ENCODE data around the gene COL4A1.

The COL4A1 gene

DNA sequence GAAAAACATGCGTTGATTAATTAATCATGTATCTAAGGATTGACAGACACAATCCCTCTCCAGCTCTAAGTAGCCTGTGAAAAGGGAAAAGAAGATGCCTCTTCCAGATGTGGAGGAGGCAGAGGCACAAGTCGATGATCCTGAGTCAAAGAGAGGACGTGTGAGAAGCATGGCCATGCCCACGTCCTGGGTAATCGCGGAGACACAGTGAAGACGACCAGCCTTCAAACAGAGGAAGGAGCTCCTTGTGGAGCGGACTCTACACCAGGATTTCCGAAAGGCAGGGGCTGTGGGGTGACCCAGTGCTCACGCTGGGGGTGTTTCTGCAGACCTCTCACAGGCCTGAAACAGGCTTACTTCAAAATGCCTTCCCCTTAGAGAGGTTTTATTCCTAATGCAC is 70.5 kb downstream of the COL4A1 start:
- Histone ChIP-seq H2AFZ (ENCODE audit: low read length) (no peak overlapping the region), H3K9me3 (ENCODE audit: low read length) (no peaks in the 10 kb centered on the region), H3K9me2 (ENCODE audit: low read depth, low read length) (no peaks in the 10 kb centered on the region), H4K20me1 (ENCODE audit: insufficient read depth, low read length) (no peaks in the 10 kb centered on the region), H3K4me3 (ENCODE audit: low read depth, low read length, poor library complexity, severe bottlenecking) (no peak overlapping the region), H3K27me3 (ENCODE audit: insufficient read depth, low read length) (peaks cover 8% of the 10 kb centered on the region; the same call in 1 of the 2 replicates), H3K4me1 (ENCODE audit: insufficient read depth, low read length, severe bottlenecking) (no peaks in the 10 kb centered on the region), H3K36me3 (ENCODE audit: insufficient read depth, low read length) (no peaks in the 10 kb centered on the region), H3K79me2 (ENCODE audit: insufficient read depth, low read length) (no peaks in the 10 kb centered on the region), H3F3A (ENCODE audit: insufficient read depth, low read length) (no peaks in the 10 kb centered on the region), H3K27ac (ENCODE audit: low read depth, low read length, poor library complexity, severe bottlenecking) (no peak overlapping the region), H3K4me2 (ENCODE audit: low read length) (no peak overlapping the region), H3K9ac (ENCODE audit: low read length) (no peak overlapping the region)
- no peak for TF ChIP-seq EZH2 (IDR thresholded peaks at IDR 0.05; ENCODE audit: borderline replicate concordance, low read length)
- TF ChIP-seq, protein P1, sequence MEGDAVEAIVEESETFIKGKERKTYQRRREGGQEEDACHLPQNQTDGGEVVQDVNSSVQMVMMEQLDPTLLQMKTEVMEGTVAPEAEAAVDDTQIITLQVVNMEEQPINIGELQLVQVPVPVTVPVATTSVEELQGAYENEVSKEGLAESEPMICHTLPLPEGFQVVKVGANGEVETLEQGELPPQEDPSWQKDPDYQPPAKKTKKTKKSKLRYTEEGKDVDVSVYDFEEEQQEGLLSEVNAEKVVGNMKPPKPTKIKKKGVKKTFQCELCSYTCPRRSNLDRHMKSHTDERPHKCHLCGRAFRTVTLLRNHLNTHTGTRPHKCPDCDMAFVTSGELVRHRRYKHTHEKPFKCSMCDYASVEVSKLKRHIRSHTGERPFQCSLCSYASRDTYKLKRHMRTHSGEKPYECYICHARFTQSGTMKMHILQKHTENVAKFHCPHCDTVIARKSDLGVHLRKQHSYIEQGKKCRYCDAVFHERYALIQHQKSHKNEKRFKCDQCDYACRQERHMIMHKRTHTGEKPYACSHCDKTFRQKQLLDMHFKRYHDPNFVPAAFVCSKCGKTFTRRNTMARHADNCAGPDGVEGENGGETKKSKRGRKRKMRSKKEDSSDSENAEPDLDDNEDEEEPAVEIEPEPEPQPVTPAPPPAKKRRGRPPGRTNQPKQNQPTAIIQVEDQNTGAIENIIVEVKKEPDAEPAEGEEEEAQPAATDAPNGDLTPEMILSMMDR (IDR thresholded peaks at IDR 0.05; ENCODE audit: low read length) = no peak

DNA sequence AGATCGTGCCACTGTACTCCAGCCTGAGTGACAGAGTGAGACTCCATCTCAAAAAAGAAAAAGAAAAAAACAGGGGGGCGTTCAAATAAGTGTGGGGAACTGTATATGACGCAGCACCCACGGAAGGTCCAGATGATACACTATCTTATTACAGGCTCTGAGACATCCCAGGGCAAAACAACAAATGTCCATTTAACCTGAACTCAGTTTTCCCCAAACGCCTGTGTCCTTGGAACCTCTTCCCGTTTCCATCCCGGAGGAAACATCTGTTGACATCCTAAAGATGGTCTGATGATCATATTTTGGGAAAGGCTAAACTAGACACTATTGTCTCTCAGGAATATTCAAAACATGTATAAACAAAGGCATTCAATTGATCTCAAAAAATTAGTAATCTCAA is 72.4 kb downstream of the COL4A1 start:
- Histone ChIP-seq H3K27me3 (ENCODE audit: insufficient read depth, low read length) (peaks cover 8% of the 10 kb centered on the region; the same call in 1 of the 2 replicates), H3K36me3 (ENCODE audit: insufficient read depth, low read length) (no peaks in the 10 kb centered on the region), H3K4me1 (ENCODE audit: insufficient read depth, low read length, severe bottlenecking) (no peaks in the 10 kb centered on the region), H4K20me1 (ENCODE audit: insufficient read depth, low read length) (no peaks in the 10 kb centered on the region), H3K9ac (ENCODE audit: low read length) (no peak overlapping the region), H3F3A (ENCODE audit: insufficient read depth, low read length) (no peaks in the 10 kb centered on the region), H2AFZ (ENCODE audit: low read length) (no peak overlapping the region), H3K4me3 (ENCODE audit: low read depth, low read length, poor library complexity, severe bottlenecking) (no peak overlapping the region), H3K9me3 (ENCODE audit: low read length) (no peaks in the 10 kb centered on the region), H3K27ac (ENCODE audit: low read depth, low read length, poor library complexity, severe bottlenecking) (no peak overlapping the region), H3K4me2 (ENCODE audit: low read length) (no peak overlapping the region), H3K9me2 (ENCODE audit: low read depth, low read length) (no peaks in the 10 kb centered on the region), H3K79me2 (ENCODE audit: insufficient read depth, low read length) (no peaks in the 10 kb centered on the region)
- TF ChIP-seq EZH2 (IDR thresholded peaks at IDR 0.05; ENCODE audit: borderline replicate concordance, low read length) = no peak
- TF ChIP-seq, protein P1 (IDR thresholded peaks at IDR 0.05; ENCODE audit: low read length) = no peak

DNA sequence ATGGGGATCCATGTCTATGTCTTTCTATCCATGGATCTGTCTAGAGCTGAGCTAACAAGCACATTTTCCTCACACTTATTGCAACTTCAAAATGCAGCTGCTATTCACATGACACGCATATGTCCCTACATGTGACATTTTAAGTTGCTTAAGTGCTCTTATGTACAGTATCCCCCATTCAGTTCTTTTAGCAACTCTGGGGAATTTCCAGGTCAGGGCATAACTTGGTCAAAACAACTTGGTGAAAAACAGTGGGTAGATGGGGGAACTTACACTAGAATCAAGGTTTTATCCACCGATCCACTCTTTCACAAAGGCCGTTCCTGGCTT is 73.0 kb downstream of the COL4A1 start:
- Histone ChIP-seq H3K9ac (ENCODE audit: low read length) (no peak overlapping the region), H2AFZ (ENCODE audit: low read length) (no peak overlapping the region), H3K79me2 (ENCODE audit: insufficient read depth, low read length) (no peaks in the 10 kb centered on the region), H3K9me2 (ENCODE audit: low read depth, low read length) (no peaks in the 10 kb centered on the region), H3K36me3 (ENCODE audit: insufficient read depth, low read length) (no peaks in the 10 kb centered on the region), H3K4me2 (ENCODE audit: low read length) (no peak overlapping the region), H3K9me3 (ENCODE audit: low read length) (no peaks in the 10 kb centered on the region), H4K20me1 (ENCODE audit: insufficient read depth, low read length) (no peaks in the 10 kb centered on the region), H3K4me3 (ENCODE audit: low read depth, low read length, poor library complexity, severe bottlenecking) (no peak overlapping the region), H3K4me1 (ENCODE audit: insufficient read depth, low read length, severe bottlenecking) (no peaks in the 10 kb centered on the region), H3K27me3 (ENCODE audit: insufficient read depth, low read length) (peaks cover 5% of the 10 kb centered on the region; the same call in 1 of the 2 replicates), H3K27ac (ENCODE audit: low read depth, low read length, poor library complexity, severe bottlenecking) (no peak overlapping the region), H3F3A (ENCODE audit: insufficient read depth, low read length) (no peaks in the 10 kb centered on the region)
- TF ChIP-seq, protein P1 (IDR thresholded peaks at IDR 0.05; ENCODE audit: low read length) = no peak
- TF ChIP-seq EZH2 (IDR thresholded peaks at IDR 0.05; ENCODE audit: borderline replicate concordance, low read length) = no peak

Data from OCI-LY1 (cell line).